Measurements from ENCODE around the gene RNF183. TPM values are rescaled to one million over a fixed set of nuclear protein-coding genes. Genes with fewer than 3 reads are reported as not detected.

The RNF183 gene
- polyA plus RNA-seq, 3 donors, result not detected

- Histone ChIP-seq H3K4me2 (replicated peaks; ENCODE audit: extremely low read depth, low read length, poor library complexity, severe bottlenecking) (no peak overlapping the region), H3K9ac (ENCODE audit: insufficient read depth, low read length, poor library complexity, severe bottlenecking) (no peak overlapping the region), H3K79me2 (ENCODE audit: insufficient read depth, low read length) (peaks cover 50% of the 10 kb centered on the region), H2AFZ (ENCODE audit: insufficient read depth, low read depth, low read length, poor library complexity, severe bottlenecking) (no peak overlapping the region), H3K4me1 (ENCODE audit: control insufficient read depth in 1 of 2, insufficient read depth in 2 of 2, low read length in 2 of 2) (peaks cover 13 to 20% of the 10 kb centered on the region in 2 donors), H3K4me3 (replicated peaks in 1 of 3; ENCODE audit: low read depth in 2 of 3, low read length in 3 of 3) (no peak overlapping the region), H3K36me3 (replicated peaks in 1 of 2; ENCODE audit: control insufficient read depth in 1 of 2, insufficient read depth in 2 of 2, low read length in 2 of 2) (peaks cover 56 to 63% of the 10 kb centered on the region in 2 donors), H3K27me3 (ENCODE audit: control insufficient read depth in 2 of 2, insufficient read depth in 2 of 2, low read length in 2 of 2) (no peaks in the 10 kb centered on the region), H3K9me3 (replicated peaks in 1 of 2; ENCODE audit: control insufficient read depth in 1 of 2, insufficient read depth in 1 of 2, low read length in 2 of 2) (no peaks in the 10 kb centered on the region), H4K20me1 (ENCODE audit: insufficient read depth, low read length) (peaks cover 6% of the 10 kb centered on the region), H3K27ac (ENCODE audit: low read depth in 1 of 2, low read length in 2 of 2) (no peak overlapping the region)
- intact Hi-C loops (cut with micrococcal nuclease), result loop anchor here (5.0 kb wide), 3 partner anchors 133 to 378 kb away; partner anchors contain the start of genes C9orf43 (in 1 of the 2) and POLE3 (in 1 of the 2)
- no peaks in the 10 kb centered on the region for H3K9me3 Mint-ChIP-seq
- no peak for TF ChIP-seq CTCF (IDR thresholded peaks at IDR 0.05)
- H3K4me3 Mint-ChIP-seq, result no peak overlapping the region
- no peaks in the 10 kb centered on the region for H3K27me3 Mint-ChIP-seq (ENCODE audit: low read depth in 3 of 3)
- WGBS (ENCODE audit: insufficient coverage), result 70% methylated on average over 2 of the region's 4 CpGs
- H3K36me3 Mint-ChIP-seq, result peaks cover 57 to 61% of the 10 kb centered on the region in 2 donors
- peaks cover 7% of the 10 kb centered on the region for H3K4me1 Mint-ChIP-seq
- peak overlapping the region in 5 of 7 donors; percentile 12 to 65 (median 24) for H3K27ac Mint-ChIP-seq
- no peak for DNase-seq
Measured at GRCh38 chr9:113278840-113279239, 24.3 kb downstream of the RNF183 start.

GRCh38 chr9:113275157-113276131 is 27.7 kb downstream of the RNF183 start, which contains the start of the genes CDC26 and PRPF4:
Gene CDC26, minus strand, starts transcription at chr9:113275572. Its CDS starts 3,065 bp downstream, at chr9:113272507.
Gene PRPF4, plus strand, starts transcription at chr9:113275658. Its CDS starts 86 bp downstream, at chr9:113275744.
- WGBS (ENCODE audit: insufficient coverage), result under 1% methylated on average over 46 of the region's 63 CpGs
- H3K79me2 ChIP-seq (ENCODE audit: insufficient read depth, low read length), result peaks cover 56% of the 10 kb centered on the region
- peak within 1 kb of the TSS; percentile 95 for H3K9ac ChIP-seq (ENCODE audit: insufficient read depth, low read length, poor library complexity, severe bottlenecking)
- H3K4me1 Mint-ChIP-seq, result peaks cover 7% of the 10 kb centered on the region
- H3K27me3 ChIP-seq (ENCODE audit: control insufficient read depth in 2 of 2, insufficient read depth in 2 of 2, low read length in 2 of 2), result no peaks in the 10 kb centered on the region
- peak within 1 kb of the TSS; percentile 91 to 98 for H3K27ac ChIP-seq (ENCODE audit: low read depth in 1 of 2, low read length in 2 of 2)
- H3K27ac Mint-ChIP-seq, result no peak within 1 kb of the TSS
- peaks cover 10% of the 10 kb centered on the region for H4K20me1 ChIP-seq (ENCODE audit: insufficient read depth, low read length)
- H3K4me2 ChIP-seq (replicated peaks; ENCODE audit: extremely low read depth, low read length, poor library complexity, severe bottlenecking), result peak within 1 kb of the TSS; percentile 85
- TF ChIP-seq CTCF (IDR thresholded peaks at IDR 0.05), result no peak
- no peaks in the 10 kb centered on the region for H3K9me3 Mint-ChIP-seq
- no peaks in the 10 kb centered on the region for H3K27me3 Mint-ChIP-seq (ENCODE audit: low read depth in 3 of 3)
- H3K36me3 Mint-ChIP-seq, result peaks cover 51 to 57% of the 10 kb centered on the region in 2 donors
- DNase-seq, result peak; percentile 93 to 96 (median 94)
- peak within 1 kb of the TSS; percentile 87 for H2AFZ ChIP-seq (ENCODE audit: insufficient read depth, low read depth, low read length, poor library complexity, severe bottlenecking)
- peaks cover 52 to 62% of the 10 kb centered on the region in 2 donors for H3K36me3 ChIP-seq (replicated peaks in 1 of 2; ENCODE audit: control insufficient read depth in 1 of 2, insufficient read depth in 2 of 2, low read length in 2 of 2)
- H3K4me3 Mint-ChIP-seq, result no peak within 1 kb of the TSS
- H3K4me3 ChIP-seq (replicated peaks in 1 of 3; ENCODE audit: low read depth in 2 of 3, low read length in 3 of 3), result peak within 1 kb of the TSS; percentile 84 to 87 (median 86)
- intact Hi-C loops (cut with micrococcal nuclease), result loop anchor here (2.0 to 5.0 kb wide), 5 partner anchors 55 to 382 kb away; partner anchors contain the start of genes C9orf43 (in 1 of the 2), FKBP15 (in 1 of the 2), POLE3 (in 1 of the 2) and SLC31A1 (in 1 of the 2)
- peaks cover 13 to 20% of the 10 kb centered on the region in 2 donors for H3K4me1 ChIP-seq (ENCODE audit: control insufficient read depth in 1 of 2, insufficient read depth in 2 of 2, low read length in 2 of 2)
- H3K9me3 ChIP-seq (replicated peaks in 1 of 2; ENCODE audit: control insufficient read depth in 1 of 2, insufficient read depth in 1 of 2, low read length in 2 of 2), result no peaks in the 10 kb centered on the region
